ENCODE measurements around the gene LAGE3.
A peak's percentile ranks its signal among the peaks of the same experiment; 100 is the strongest.

LAGE3 gene

DNA sequence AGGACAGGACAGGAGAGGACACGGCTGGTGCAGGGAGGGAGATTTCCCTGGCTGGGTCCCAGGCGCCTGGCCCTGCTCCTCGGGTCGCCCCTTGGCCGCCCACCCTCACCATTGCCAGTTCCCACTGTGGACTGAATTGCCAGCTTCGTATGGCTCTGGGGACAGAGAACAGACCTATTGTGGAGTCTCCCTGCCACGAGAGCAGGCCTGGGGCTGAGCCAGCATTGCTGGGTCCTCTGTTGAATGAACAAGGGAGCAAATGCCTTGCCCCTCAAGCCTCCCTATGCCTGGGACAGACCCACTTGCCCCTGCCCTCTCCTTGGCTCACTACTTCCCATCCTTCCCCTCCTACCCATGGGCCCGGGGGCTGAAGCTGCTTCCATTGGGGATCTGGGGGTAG, 16.7 kb downstream of the LAGE3 start:
- peaks cover 3 to 23% of the 10 kb centered on the region in 2 donors for H3K36me3 ChIP-seq (ENCODE audit: control insufficient read depth in 1 of 2, insufficient read depth in 2 of 2, low read length in 2 of 2)

DNA sequence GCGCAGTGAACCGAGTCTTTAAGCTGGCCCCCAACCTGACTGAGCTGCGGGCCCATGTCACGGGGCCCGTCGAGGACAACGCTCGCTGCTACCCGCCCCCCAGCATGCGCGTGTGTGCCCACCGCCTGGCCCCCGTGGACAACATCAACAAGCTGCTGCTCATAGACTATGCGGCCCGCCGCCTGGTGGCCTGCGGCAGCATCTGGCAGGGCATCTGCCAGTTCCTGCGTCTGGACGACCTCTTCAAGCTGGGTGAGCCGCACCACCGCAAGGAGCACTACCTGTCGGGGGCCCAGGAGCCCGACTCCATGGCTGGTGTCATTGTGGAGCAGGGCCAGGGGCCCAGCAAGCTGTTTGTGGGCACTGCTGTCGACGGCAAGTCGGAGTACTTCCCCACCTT, 18.8 kb downstream of the LAGE3 start:
- no peaks in the 10 kb centered on the region for H3K27me3 ChIP-seq (ENCODE audit: low read depth, low read length)
- no peak overlapping the region for H3K4me3 ChIP-seq (ENCODE audit: low read depth in 1 of 2, low read length in 2 of 2)
- H3K4me1 ChIP-seq (ENCODE audit: control insufficient read depth in 1 of 2, insufficient read depth in 2 of 2, low read length in 2 of 2) = peaks cover 0 to 11% of the 10 kb centered on the region in 2 donors
- H3K36me3 ChIP-seq (ENCODE audit: control insufficient read depth in 1 of 2, insufficient read depth in 2 of 2, low read length in 2 of 2) = peaks cover 3 to 8% of the 10 kb centered on the region in 2 donors
- H3K27ac ChIP-seq (ENCODE audit: low read length) = no peak overlapping the region
- H3K9me3 ChIP-seq (ENCODE audit: control insufficient read depth in 1 of 2, low read length in 2 of 2) = no peaks in the 10 kb centered on the region

More for the DNA sequence above, 16.7 kb downstream of the LAGE3 start:
- H3K27me3 ChIP-seq (ENCODE audit: low read depth, low read length) = no peaks in the 10 kb centered on the region
- peaks cover 0 to 11% of the 10 kb centered on the region in 2 donors for H3K4me1 ChIP-seq (ENCODE audit: control insufficient read depth in 1 of 2, insufficient read depth in 2 of 2, low read length in 2 of 2)
- no peak overlapping the region for H3K4me3 ChIP-seq (ENCODE audit: low read depth in 1 of 2, low read length in 2 of 2)
- H3K27ac ChIP-seq (ENCODE audit: low read length) = no peak overlapping the region
- no peaks in the 10 kb centered on the region for H3K9me3 ChIP-seq (ENCODE audit: control insufficient read depth in 1 of 2, low read length in 2 of 2)

DNA sequence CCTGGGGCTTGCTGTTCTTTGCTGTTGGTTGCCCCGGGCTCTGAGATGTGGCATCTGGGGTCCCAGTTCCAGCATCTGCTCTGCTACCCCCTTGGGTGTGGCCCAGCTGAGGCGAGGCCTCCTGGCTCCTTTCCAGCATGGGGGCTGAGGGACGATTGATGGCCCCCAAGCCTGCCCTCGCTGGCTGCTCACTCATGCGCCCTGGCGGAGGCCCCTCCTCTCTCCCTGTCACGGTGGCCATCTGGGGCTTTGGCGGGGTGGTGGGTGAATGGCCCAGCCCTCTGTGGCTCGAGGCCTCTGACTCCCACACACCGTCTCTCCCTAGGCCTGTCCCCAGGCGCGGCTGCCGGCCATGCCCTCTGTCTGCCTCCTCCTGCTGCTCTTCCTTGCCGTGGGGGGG, 19.2 kb downstream of the LAGE3 start:
- Histone ChIP-seq H3K9me3 (ENCODE audit: control insufficient read depth in 1 of 2, low read length in 2 of 2) (no peaks in the 10 kb centered on the region), H3K4me1 (ENCODE audit: control insufficient read depth in 1 of 2, insufficient read depth in 2 of 2, low read length in 2 of 2) (peaks cover 0 to 11% of the 10 kb centered on the region in 2 donors), H3K27me3 (ENCODE audit: low read depth, low read length) (no peaks in the 10 kb centered on the region), H3K4me3 (ENCODE audit: low read depth in 1 of 2, low read length in 2 of 2) (peak overlapping the region in 1 of 2 donors; percentile 66), H3K36me3 (ENCODE audit: control insufficient read depth in 1 of 2, insufficient read depth in 2 of 2, low read length in 2 of 2) (peaks cover 3 to 4% of the 10 kb centered on the region in 2 donors), H3K27ac (ENCODE audit: low read length) (no peak overlapping the region)

- peaks cover 3 to 4% of the 10 kb centered on the region in 2 donors for H3K36me3 ChIP-seq (ENCODE audit: control insufficient read depth in 1 of 2, insufficient read depth in 2 of 2, low read length in 2 of 2)
- no peak overlapping the region for H3K27ac ChIP-seq (ENCODE audit: low read length)
- no peaks in the 10 kb centered on the region for H3K9me3 ChIP-seq (ENCODE audit: control insufficient read depth in 1 of 2, low read length in 2 of 2)
Observed at GRCh38 chrX:154458954-154459778, 19.9 kb downstream of the LAGE3 start.

DNA sequence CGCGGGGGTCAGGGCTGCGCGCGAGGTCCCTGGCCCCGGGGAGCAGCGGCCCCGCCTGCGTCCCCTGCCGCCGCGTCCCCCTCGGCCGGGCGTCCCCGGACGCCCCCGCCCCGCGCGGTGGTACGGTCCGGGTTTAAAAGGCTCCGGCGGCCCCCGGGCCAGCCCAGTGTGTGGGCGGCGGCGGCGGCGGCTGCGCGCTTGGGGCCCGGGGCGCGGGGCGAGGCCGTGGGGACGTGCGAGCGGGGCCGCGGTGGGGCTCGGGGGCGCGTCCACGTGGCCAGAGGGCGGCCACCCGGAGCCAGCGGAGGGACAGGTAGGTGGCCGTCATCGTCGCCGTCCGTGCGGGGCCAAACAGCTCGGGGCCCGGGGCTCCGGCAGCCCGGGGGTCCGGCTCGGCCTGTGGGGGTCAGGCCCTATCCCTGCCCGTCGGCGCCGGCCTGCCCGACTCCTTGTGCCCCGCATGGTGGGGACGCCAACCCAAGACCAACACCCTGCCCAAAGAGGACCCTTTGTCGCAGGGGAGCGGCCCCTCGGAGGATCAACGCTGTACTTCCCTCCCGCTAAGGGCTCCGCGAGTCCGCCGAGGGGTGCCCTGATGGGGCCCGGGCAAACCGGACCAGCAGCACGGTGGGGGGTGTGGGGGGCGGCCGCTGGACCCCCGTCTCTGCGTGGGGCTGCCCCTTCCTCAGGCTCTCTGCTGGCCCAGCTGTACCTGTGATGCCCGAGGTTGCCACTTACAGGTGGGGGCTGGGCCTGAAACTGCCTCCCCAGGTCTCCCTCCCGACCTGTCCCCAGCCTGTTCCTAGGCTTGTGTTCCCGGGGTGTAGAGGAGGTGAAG, 20.7 kb downstream of the LAGE3 start, which contains the start of gene PLXNA3:
Gene PLXNA3 (plus strand): TSS at position 166 of the 838 bp plus-strand sequence. CDS start 1,903 bp downstream, outside the sequence.
- Histone ChIP-seq H3K27ac (ENCODE audit: low read length) (no peak within 1 kb of the TSS), H3K9me3 (ENCODE audit: control insufficient read depth in 1 of 2, low read length in 2 of 2) (no peaks in the 10 kb centered on the region), H3K4me1 (ENCODE audit: control insufficient read depth in 1 of 2, insufficient read depth in 2 of 2, low read length in 2 of 2) (peaks cover 0 to 11% of the 10 kb centered on the region in 2 donors), H3K36me3 (ENCODE audit: control insufficient read depth in 1 of 2, insufficient read depth in 2 of 2, low read length in 2 of 2) (peaks cover 3 to 4% of the 10 kb centered on the region in 2 donors), H3K27me3 (ENCODE audit: low read depth, low read length) (no peaks in the 10 kb centered on the region), H3K4me3 (ENCODE audit: low read depth in 1 of 2, low read length in 2 of 2) (peak within 1 kb of the TSS; percentile 50 to 66)

More at GRCh38 chrX:154458954-154459778, 19.9 kb downstream of the LAGE3 start:
- H3K4me3 ChIP-seq (ENCODE audit: low read depth in 1 of 2, low read length in 2 of 2) = peak overlapping the region; percentile 50 to 66
- H3K27me3 ChIP-seq (ENCODE audit: low read depth, low read length) = no peaks in the 10 kb centered on the region
- H3K4me1 ChIP-seq (ENCODE audit: control insufficient read depth in 1 of 2, insufficient read depth in 2 of 2, low read length in 2 of 2) = peaks cover 0 to 11% of the 10 kb centered on the region in 2 donors

DNA sequence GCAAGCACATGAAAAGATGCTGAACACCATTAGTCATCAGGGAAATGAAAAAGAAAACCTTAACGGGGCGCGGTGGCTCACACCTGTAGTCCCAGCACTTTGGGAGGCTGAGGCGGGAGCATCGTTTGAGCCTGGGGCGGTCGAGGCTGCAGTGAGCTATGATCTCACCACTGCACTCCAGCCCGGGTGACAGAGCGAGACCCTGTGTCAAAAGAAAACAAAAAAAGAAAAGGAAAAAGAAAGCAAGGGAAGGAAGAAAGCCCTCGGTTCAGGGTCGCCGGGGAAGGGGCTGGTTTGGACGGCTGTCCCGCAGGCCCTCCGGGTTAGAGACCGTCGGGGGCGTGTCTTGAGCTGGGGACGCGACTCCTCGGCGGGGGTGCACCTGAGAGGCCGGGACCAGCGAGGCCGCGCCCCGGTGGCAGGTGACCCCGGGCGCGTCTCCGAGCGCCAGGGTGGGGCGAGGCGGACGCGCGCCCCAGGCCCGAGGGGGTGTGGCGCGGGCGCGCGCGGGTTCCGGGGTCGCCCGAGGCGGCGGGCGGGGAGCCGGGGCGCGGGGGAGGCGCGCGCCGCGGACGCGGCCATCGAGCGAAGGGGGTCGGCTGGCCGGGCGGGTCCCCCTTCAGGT, 21.5 kb downstream of the LAGE3 start:
- peaks cover 0 to 4% of the 10 kb centered on the region in 2 donors for H3K36me3 ChIP-seq (ENCODE audit: control insufficient read depth in 1 of 2, insufficient read depth in 2 of 2, low read length in 2 of 2)
- H3K4me3 ChIP-seq (ENCODE audit: low read depth in 1 of 2, low read length in 2 of 2) = peak overlapping the region; percentile 21 to 57
- H3K9me3 ChIP-seq (ENCODE audit: control insufficient read depth in 1 of 2, low read length in 2 of 2) = no peaks in the 10 kb centered on the region
- no peak overlapping the region for H3K27ac ChIP-seq (ENCODE audit: low read length)
- peaks cover 0 to 9% of the 10 kb centered on the region in 2 donors for H3K4me1 ChIP-seq (ENCODE audit: control insufficient read depth in 1 of 2, insufficient read depth in 2 of 2, low read length in 2 of 2)
- H3K27me3 ChIP-seq (ENCODE audit: low read depth, low read length) = no peaks in the 10 kb centered on the region

DNA sequence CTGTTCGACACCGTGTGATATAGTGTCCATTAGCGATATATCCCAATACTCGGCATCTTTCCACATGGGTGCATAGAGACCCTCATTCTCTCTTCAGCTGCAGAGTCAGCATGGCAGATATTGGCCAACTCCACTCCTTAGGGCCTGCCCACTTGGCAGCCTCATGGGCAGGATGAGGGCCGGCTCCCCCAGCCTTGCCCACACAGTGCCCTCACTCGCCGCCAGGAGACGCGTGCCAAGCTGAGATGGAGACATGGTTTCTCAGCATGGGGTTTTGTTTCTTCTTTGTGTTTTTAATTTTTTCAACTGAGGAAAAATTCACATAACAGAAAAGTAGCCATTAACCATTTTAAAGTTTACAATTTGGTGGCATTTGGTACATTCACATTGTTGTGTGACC, 26.3 kb downstream of the LAGE3 start:
- Histone ChIP-seq H3K36me3 (ENCODE audit: control insufficient read depth in 1 of 2, insufficient read depth in 2 of 2, low read length in 2 of 2) (peaks cover 0 to 26% of the 10 kb centered on the region in 2 donors), H3K4me3 (ENCODE audit: low read depth in 1 of 2, low read length in 2 of 2) (no peak overlapping the region), H3K27me3 (ENCODE audit: low read depth, low read length) (no peaks in the 10 kb centered on the region), H3K9me3 (ENCODE audit: control insufficient read depth in 1 of 2, low read length in 2 of 2) (no peaks in the 10 kb centered on the region), H3K4me1 (ENCODE audit: control insufficient read depth in 1 of 2, insufficient read depth in 2 of 2, low read length in 2 of 2) (no peaks in the 10 kb centered on the region), H3K27ac (ENCODE audit: low read length) (no peak overlapping the region)

- peaks cover 0 to 30% of the 10 kb centered on the region in 2 donors for H3K36me3 ChIP-seq (ENCODE audit: control insufficient read depth in 1 of 2, insufficient read depth in 2 of 2, low read length in 2 of 2)
- no peaks in the 10 kb centered on the region for H3K27me3 ChIP-seq (ENCODE audit: low read depth, low read length)
- H3K27ac ChIP-seq (ENCODE audit: low read length) = no peak overlapping the region
Observed at GRCh38 chrX:154450312-154450711, 28.8 kb downstream of the LAGE3 start.

GRCh38 chrX:154449618-154450017, 29.5 kb downstream of the LAGE3 start:
- Histone ChIP-seq H3K27ac (ENCODE audit: low read length) (no peak overlapping the region), H3K36me3 (ENCODE audit: control insufficient read depth in 1 of 2, insufficient read depth in 2 of 2, low read length in 2 of 2) (peaks cover 0 to 30% of the 10 kb centered on the region in 2 donors), H3K27me3 (ENCODE audit: low read depth, low read length) (no peaks in the 10 kb centered on the region), H3K4me1 (ENCODE audit: control insufficient read depth in 1 of 2, insufficient read depth in 2 of 2, low read length in 2 of 2) (peaks cover 0 to 15% of the 10 kb centered on the region in 2 donors), H3K4me3 (ENCODE audit: low read depth in 1 of 2, low read length in 2 of 2) (no peak overlapping the region), H3K9me3 (ENCODE audit: control insufficient read depth in 1 of 2, low read length in 2 of 2) (no peaks in the 10 kb centered on the region)

More at GRCh38 chrX:154450312-154450711, 28.8 kb downstream of the LAGE3 start:
- no peaks in the 10 kb centered on the region for H3K9me3 ChIP-seq (ENCODE audit: control insufficient read depth in 1 of 2, low read length in 2 of 2)
- no peak overlapping the region for H3K4me3 ChIP-seq (ENCODE audit: low read depth in 1 of 2, low read length in 2 of 2)
- peaks cover 0 to 9% of the 10 kb centered on the region in 2 donors for H3K4me1 ChIP-seq (ENCODE audit: control insufficient read depth in 1 of 2, insufficient read depth in 2 of 2, low read length in 2 of 2)

DNA sequence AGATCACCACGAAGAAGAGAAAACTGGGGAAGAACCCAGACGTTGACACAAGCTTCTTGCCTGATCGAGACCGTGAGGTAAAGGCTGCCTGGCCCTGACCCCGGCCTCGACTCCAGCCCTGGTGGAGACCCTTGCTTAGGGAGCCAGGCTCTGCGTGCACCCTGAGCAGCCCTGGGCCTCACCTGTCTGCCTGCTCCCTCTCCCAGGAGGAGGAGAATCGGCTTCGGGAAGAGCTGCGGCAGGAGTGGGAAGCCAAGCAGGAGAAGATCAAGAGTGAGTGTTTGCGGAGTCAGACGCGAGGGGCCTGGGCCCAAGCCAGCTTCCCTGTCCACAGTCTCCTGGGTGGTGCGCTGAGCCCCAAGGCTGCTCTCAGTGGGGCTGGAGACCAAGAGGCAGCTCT, 30.6 kb downstream of the LAGE3 start:
- peaks cover 0 to 18% of the 10 kb centered on the region in 2 donors for H3K4me1 ChIP-seq (ENCODE audit: control insufficient read depth in 1 of 2, insufficient read depth in 2 of 2, low read length in 2 of 2)
- no peaks in the 10 kb centered on the region for H3K27me3 ChIP-seq (ENCODE audit: low read depth, low read length)
- no peak overlapping the region for H3K4me3 ChIP-seq (ENCODE audit: low read depth in 1 of 2, low read length in 2 of 2)
- H3K27ac ChIP-seq (ENCODE audit: low read length) = no peak overlapping the region
- H3K9me3 ChIP-seq (ENCODE audit: control insufficient read depth in 1 of 2, low read length in 2 of 2) = no peaks in the 10 kb centered on the region
- H3K36me3 ChIP-seq (ENCODE audit: control insufficient read depth in 1 of 2, insufficient read depth in 2 of 2, low read length in 2 of 2) = peaks cover 0 to 30% of the 10 kb centered on the region in 2 donors

GRCh38 chrX:154446430-154446829, 32.7 kb downstream of the LAGE3 start:
- Histone ChIP-seq H3K36me3 (ENCODE audit: control insufficient read depth in 1 of 2, insufficient read depth in 2 of 2, low read length in 2 of 2) (peaks cover 0 to 44% of the 10 kb centered on the region in 2 donors), H3K4me3 (ENCODE audit: low read depth in 1 of 2, low read length in 2 of 2) (no peak overlapping the region), H3K9me3 (ENCODE audit: control insufficient read depth in 1 of 2, low read length in 2 of 2) (no peaks in the 10 kb centered on the region), H3K27ac (ENCODE audit: low read length) (no peak overlapping the region), H3K27me3 (ENCODE audit: low read depth, low read length) (no peaks in the 10 kb centered on the region), H3K4me1 (ENCODE audit: control insufficient read depth in 1 of 2, insufficient read depth in 2 of 2, low read length in 2 of 2) (peaks cover 0 to 20% of the 10 kb centered on the region in 2 donors)
